Spleen (tissue), 7 donors: ENCODE measurements around the gene PDE4D.

ENCODE experiments used
- CTCF ChIP-seq, 11 experiments: fragments of 200-600 bp in 7 of 11; fragments of 450-650 bp in 4 of 11; sonication (generic) in 4 of 11; IDR thresholded peaks in 8 of 11; conservative IDR thresholded peaks in 3 of 11; 1 replicate in 7 of 11; 2 replicates in 4 of 11; pipeline versions ENCODE4 v1.4.0 to v1.8.0; 2016 to 2021; ENCODE audit warnings: antibody characterized with exemption in 11 of 11, inconsistent platforms in 4 of 11, mild to moderate bottlenecking in 1 of 11
- POLR2A ChIP-seq, 3 donors: fragments of 450-650 bp; IDR thresholded peaks; one replicate each; pipeline ENCODE4 v1.5.1; 2017; ENCODE audit warnings: antibody characterized with exemption in 3 of 3, mild to moderate bottlenecking in 1 of 3
- POLR2AphosphoS5 ChIP-seq, 3 donors: sonication (generic); formaldehyde crosslinking; IDR thresholded peaks; one replicate each; pipeline ENCODE4 v1.5.1; 2017; ENCODE audit warnings: antibody characterized with exemption in 3 of 3
- donor health status: DM: no; HTN: no; CAD: no; lungs with moderate emphysema.
- donor health status: DM: no; HTN: no; CAD: no.
- donor health status: DM: no; HTN: no; CAD: no.

- no peak for TF ChIP-seq POLR2A (IDR thresholded peaks at IDR 0.05)
- TF ChIP-seq CTCF (IDR thresholded peaks at IDR 0.05 in 8 of 11, conservative IDR thresholded peaks at IDR 0.05 in 3 of 11): no peak
- no peak for TF ChIP-seq POLR2AphosphoS5 (IDR thresholded peaks at IDR 0.05)
Observed at GRCh38 chr5:59757442-59757841, 136.1 kb downstream of the PDE4D start.
